GF-D8 (cell line): ENCODE measurements around the gene LIPM.
A peak's percentile ranks its signal among the peaks of the same experiment; 100 is the strongest.
"Not testable (repeated sequence)": the region's sequence is repeated elsewhere in the genome, so short reads cannot be mapped to it uniquely, and the experiment has no call there.

Experiments used
- DNase-seq: peaks from one replicate; lab custom pipeline; 2025; lab: John Stamatoyannopoulos, UW

Gene LIPM

GRCh38 chr10:88800152-88801125 is 2.1 kb upstream of the LIPM start:
- no peak for DNase-seq

- no peak for DNase-seq
These were observed 1.1 kb downstream of the LIPM start for GRCh38 chr10:88803641-88804040.

GRCh38 chr10:88804083-88804812 is 1.7 kb downstream of the LIPM start:
- DNase-seq = no peak

- DNase-seq = no peak
These were observed 2.8 kb downstream of the LIPM start for GRCh38 chr10:88805361-88805760.

GRCh38 chr10:88805924-88806323 is 3.4 kb downstream of the LIPM start:
- DNase-seq = no peak

DNA sequence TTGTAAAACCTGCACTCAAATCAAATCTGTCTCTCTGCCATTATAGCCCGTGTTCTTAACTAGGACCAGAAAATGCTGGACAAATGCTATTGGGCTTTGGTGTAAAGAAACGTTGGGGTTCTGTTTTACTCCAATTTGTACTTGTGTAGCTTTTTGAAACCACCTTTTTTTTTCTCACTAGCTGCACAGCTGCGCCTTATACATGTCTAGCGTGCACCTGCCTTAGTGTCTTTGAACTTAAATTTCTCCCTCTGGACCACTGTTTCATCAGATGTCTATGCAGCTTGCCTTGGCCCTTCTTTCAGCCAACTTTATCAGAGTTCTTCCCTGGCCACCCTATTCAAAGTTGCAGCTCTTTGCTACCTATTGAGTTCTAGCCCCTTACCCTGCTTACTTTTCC is 7.1 kb downstream of the LIPM start:
- DNase-seq = no peak

DNA sequence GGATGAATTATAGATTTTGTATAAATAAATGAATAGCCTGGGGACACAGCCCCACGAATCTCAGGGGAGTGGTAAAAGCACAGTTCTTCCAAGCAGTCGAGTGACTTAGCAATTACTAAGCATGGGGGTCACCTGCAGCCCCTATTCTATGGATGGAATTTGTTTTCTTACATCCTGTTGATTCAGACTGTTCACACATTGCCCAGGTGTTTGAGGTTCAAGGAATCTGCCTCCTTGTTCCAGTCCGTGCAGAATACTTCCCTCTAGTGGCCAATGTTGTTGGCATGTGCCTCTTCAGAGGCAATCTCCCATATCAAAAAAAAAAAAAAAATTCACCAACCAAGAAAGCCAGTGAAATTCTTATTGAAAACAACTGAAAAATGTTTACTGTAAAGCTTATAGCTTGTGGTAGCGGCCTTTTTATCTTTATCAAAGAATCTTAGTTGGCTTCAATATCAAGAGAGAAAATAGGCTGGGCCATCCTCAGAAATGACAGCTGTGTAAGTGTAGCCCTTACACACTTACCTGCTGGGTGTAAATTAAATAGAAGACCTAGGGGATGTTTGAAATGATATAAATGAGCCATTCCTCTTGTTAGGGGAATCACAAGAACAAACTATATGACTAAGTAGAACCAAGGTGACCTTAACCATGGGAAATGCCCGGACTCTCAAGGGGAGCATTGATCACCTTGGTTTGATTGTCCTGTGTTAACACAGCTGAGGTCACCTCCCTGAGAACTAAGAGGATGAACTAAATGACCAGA is 7.8 kb downstream of the LIPM start:
- no peak for DNase-seq

DNA sequence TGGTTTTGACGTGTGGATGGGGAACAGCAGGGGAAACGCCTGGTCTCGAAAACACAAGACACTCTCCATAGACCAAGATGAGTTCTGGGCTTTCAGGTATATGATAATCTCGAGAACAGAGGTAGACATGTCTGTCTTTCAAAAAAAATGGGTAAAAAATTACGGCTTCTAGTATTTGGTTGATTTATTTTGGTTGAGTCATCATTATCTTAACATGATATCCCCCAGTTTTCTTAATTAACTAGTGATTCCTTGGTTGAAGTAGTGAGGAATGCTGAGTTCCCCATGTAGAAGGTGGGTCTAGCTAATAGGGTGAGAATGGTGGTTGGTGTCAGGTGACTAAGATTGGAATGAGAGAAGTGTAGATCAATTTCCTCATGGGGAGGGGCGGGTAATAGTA is 10.7 kb downstream of the LIPM start:
- DNase-seq = no peak

DNA sequence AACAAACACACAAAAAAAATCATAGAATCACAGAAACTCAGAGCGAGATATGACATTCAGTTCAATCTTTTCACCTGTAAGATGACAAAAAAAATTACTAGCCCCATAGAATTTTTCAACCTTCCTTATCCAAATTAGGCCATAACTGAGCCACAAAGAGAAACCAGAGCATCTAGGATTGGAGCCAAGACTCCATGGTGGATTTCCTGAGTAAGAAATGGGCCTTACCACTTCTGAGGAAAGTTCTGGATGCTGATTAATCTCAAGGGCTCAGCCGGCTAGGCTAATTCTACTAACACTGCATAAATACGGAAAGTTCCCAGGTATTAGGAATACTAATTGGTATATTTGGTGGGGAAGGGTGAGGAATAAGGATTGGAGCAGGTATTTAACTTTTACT is 16.8 kb downstream of the LIPM start:
- DNase-seq = no peak

GRCh38 chr10:88820748-88821401 is 18.3 kb downstream of the LIPM start:
- DNase-seq = no peak

DNA sequence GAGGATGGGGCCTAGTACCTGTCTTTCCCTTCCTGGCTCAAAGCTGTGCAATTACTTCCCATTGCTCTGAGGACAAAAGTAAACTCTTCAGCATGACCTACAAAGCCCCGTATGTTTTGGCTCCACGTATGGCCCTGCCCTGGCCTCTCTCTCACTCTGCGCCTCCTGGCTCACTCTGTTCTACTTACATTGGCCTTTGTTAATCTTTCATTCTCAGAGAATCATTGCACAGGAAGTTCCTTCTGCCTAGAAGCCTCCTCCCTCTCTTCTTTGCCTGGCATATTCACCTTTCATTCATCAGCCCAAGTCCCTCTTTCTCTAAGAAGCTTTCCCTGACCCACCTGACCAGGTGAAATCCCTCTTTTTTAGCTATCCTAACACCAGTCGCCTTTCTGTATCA is 23.9 kb downstream of the LIPM start:
- no peak for DNase-seq

GRCh38 chr10:88827671-88828070 is 25.1 kb downstream of the LIPM start:
- DNase-seq = no peak

- DNase-seq = no peak
These were observed 25.8 kb downstream of the LIPM start for GRCh38 chr10:88828310-88828709.

DNA sequence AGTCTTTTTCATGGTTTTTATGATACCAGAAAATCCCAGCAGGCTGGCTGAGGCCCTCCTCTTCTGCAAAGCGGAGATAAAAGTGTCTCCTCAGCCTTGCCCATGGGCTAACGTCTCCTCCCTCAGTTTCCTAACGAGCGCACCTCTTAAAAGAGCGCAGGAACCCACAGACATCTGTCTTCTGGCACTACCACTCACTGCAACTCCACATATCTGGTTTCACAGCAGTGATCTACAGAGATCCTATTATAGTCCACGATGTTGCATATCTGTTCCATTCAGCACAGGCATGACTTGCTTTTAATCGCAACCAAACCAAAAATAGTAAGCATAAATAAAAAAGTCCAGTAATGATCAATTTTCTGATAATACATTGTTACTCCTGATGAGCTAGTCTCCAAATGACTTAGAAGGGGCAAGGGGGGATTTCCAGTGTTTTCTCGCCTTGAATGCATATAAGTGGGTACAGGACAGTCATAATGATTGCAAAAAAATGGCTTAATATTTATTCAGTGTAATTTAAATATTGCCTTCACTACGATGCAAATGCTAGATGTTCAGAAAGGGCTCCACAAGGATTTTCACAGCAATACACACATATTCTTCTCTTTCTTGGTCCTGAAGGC is 28.2 kb downstream of the LIPM start:
- DNase-seq = no peak

DNA sequence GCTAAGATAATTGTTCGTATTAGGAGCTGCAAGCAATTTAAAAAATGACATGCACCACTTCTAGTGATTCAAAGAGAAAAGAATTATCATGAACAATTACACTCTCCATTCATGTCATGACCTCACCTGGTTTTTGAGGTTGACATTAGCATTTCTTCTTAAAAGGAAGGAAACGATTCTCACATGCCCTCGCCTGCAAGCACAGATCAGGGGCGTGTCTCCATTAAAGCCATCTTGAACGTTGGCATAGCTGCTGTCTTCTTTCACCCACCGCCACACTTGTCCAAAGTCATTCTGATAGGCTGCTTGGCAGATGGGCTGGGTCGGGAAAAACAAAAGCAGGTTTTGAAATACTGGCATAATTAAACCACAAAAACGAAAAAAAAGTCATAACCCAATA is 29.2 kb downstream of the LIPM start:
- no peak for DNase-seq

GRCh38 chr10:88832376-88832775 is 29.8 kb downstream of the LIPM start:
- DNase-seq = no peak

DNA sequence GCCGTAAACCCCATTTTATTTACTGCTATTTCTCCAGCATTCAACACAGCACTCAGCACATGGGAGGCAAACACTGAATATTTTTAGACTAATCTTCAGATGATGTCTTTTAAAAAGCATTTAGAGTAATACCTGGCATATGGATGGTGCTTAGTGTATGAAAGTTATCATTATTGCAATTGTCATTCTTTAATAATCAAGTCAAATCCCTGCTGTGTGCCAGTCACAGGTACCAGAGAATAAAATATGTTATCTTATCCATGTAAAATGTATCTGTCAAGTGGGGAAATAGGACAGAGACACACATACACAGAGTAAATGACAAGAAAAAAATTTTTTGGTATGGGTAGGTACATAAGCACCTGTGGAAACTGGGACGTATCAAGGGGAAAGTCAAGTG is 30.6 kb downstream of the LIPM start:
- no peak for DNase-seq

- peak; percentile 68 for DNase-seq
These were observed 31.2 kb downstream of the LIPM start for GRCh38 chr10:88833723-88834122.

GRCh38 chr10:88835096-88835909 is 32.8 kb downstream of the LIPM start:
- peak; percentile 61 for DNase-seq

DNA sequence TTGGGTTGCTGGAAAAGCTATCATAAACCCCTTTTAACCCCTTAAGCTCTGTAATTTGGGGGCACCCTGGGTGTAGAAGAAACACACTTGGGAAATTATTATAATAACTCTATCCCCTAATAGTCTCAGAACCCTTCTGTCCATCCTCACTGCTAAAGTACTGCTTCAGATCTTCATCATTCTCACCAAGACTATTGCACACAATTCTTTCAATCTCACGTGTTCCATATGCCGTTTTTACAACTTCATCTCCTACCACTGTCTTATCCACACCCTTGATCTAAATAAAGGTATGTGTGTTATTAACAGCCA is 33.3 kb downstream of the LIPM start:
- DNase-seq = no peak

- not testable (repeated sequence) for DNase-seq
These were observed 35.1 kb downstream of the LIPM start for GRCh38 chr10:88837632-88838031.
